NCI-H460 (cell line): ENCODE measurements around the gene ARFRP1. TPM values are rescaled to one million over a fixed set of nuclear protein-coding genes. Genes with fewer than 3 reads are reported as not detected.

Source experiments
- DNase-seq: peaks from one replicate; pipeline ENCODE4 v3.0.0-alpha.2; 2016; ENCODE audit warnings: low read depth; ENCODE audit errors: extremely low read depth
- polyA plus RNA-seq: library from polyadenylated mRNA; depleted of rRNA; stranded (reverse); fragments of >200 nt; gene quantifications from 2 replicates; pipeline ENCODE4 v1.2.3, GENCODE V29; 2014; cell fraction: nucleus; rRNA removed
- total RNA-seq: library from RNA; depleted of rRNA; stranded (reverse); fragments of >200 nt; shearing (Covaris generic); gene quantifications from 2 replicates; pipeline ENCODE4 v1.2.3, GENCODE V29; 2014; rRNA removed

Gene ARFRP1
- 12.1 and 15.9 TPM in 2 replicates for total RNA-seq
- 86.7 and 93.4 TPM in 2 replicates for polyA plus RNA-seq

GRCh38 chr20:63707558-63708300 lies at the start of gene ARFRP1, which contains the start of gene ZGPAT:
ARFRP1 (minus strand) TSS chr20:63707976; CDS start chr20:63707091, 885 bp downstream.
ZGPAT (plus strand) TSS chr20:63708039; CDS start chr20:63708581, 542 bp downstream.
- peak; percentile 70 for DNase-seq

- no peak for DNase-seq
Observed at GRCh38 chr20:63756648-63756991, 48.8 kb upstream of the ARFRP1 start.

- no peak for DNase-seq
Observed at GRCh38 chr20:63755933-63756647, 48.3 kb upstream of the ARFRP1 start.

- DNase-seq, result no peak
Observed at GRCh38 chr20:63754008-63754407, 46.2 kb upstream of the ARFRP1 start.

GRCh38 chr20:63753381-63753780 lies 45.6 kb upstream of the ARFRP1 start:
- DNase-seq, result no peak

GRCh38 chr20:63752411-63753101 lies 44.8 kb upstream of the ARFRP1 start:
- DNase-seq, result no peak

- DNase-seq, result no peak
Observed at GRCh38 chr20:63751471-63752271, 43.9 kb upstream of the ARFRP1 start.

GRCh38 chr20:63750807-63751470 lies 43.2 kb upstream of the ARFRP1 start:
- DNase-seq, result no peak

GRCh38 chr20:63749597-63750508 lies 42.1 kb upstream of the ARFRP1 start:
- no peak for DNase-seq

GRCh38 chr20:63748934-63749270 lies 41.1 kb upstream of the ARFRP1 start:
- DNase-seq, result no peak

- DNase-seq, result no peak
Observed at GRCh38 chr20:63748070-63748933, 40.5 kb upstream of the ARFRP1 start.

- DNase-seq, result no peak
Observed at GRCh38 chr20:63747622-63748069, 39.9 kb upstream of the ARFRP1 start.

GRCh38 chr20:63746751-63747315 lies 39.1 kb upstream of the ARFRP1 start:
- DNase-seq, result no peak

GRCh38 chr20:63745961-63746731 lies 38.4 kb upstream of the ARFRP1 start:
- DNase-seq, result no peak

- DNase-seq, result no peak
Observed at GRCh38 chr20:63745424-63745805, 37.6 kb upstream of the ARFRP1 start.

GRCh38 chr20:63744574-63745423 lies 37.0 kb upstream of the ARFRP1 start:
- DNase-seq, result no peak
